ENCODE data around the gene C19orf38. TPM values are rescaled to one million over a fixed set of nuclear protein-coding genes. Genes with fewer than 3 reads are reported as not detected.

Gene C19orf38
- total and polyA plus RNA-seq, 4 donors, result 0.97 to 3.9 (median 1.5) TPM

GRCh38 chr19:10908380-10908960, 60.3 kb downstream of the C19orf38 start (continued):
- TF ChIP-seq NR2F2 (IDR thresholded peaks at IDR 0.05) (no peak), FOXA2 (IDR thresholded peaks at IDR 0.05) (no peak)

DNA sequence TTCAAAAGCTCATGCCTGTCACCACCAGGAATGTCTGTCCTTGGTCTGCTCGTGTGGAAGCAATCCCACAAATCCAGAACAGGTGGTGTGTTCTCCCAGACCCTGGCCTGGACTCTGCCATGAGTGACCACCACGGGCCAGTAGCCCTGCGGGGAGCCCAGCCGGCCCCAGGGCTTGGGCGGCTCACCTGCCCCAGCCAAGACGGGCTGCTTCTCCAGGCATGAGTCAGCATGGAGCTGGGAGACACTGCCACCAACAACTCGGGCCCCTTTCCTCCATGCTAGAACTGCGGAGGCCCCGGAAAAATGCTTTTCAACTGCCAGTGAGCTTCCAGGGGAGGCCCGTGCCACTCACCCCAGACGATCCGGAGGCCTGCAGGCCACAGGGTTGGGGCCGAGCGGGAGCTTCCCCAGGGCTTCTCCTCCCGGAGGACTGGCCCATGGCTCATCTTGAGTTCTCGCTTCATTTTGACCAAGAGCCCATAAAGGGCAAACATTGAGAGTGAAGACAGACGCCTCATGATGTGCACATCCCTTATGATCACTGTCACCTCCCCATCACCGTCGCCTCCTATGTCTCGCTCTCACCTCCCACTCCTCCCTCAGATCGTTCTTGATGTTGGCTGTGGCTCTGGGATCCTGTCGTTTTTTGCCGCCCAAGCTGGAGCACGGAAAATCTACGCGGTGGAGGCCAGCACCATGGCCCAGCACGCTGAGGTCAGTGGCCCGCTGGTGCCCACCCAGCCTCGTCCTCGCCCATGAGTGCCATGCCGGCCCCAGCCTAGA, 63.6 kb downstream of the C19orf38 start:
- 94% methylated on average over 31 of the region's 31 CpGs for WGBS
- Histone ChIP-seq H3K9ac (ENCODE audit: low read depth in 1 of 2, low read length in 2 of 2) (no peak overlapping the region), H3K36me3 (ENCODE audit: control insufficient read depth in 4 of 4, insufficient read depth in 3 of 4, low read depth in 1 of 4, low read length in 3 of 4) (peaks cover 0 to 39% (median 11%) of the 10 kb centered on the region in 4 donors), H3K27ac (ENCODE audit: low read depth in 1 of 2, low read length in 2 of 2) (no peak overlapping the region), H3K4me3 (ENCODE audit: low read depth in 1 of 3, low read length in 3 of 3) (no peak overlapping the region), H3K9me3 (ENCODE audit: control insufficient read depth in 4 of 4, low read length in 3 of 4) (no peaks in the 10 kb centered on the region), H3K27me3 (ENCODE audit: control insufficient read depth in 4 of 4, insufficient read depth in 4 of 4, low read length in 3 of 4) (no peaks in the 10 kb centered on the region), H3K4me1 (ENCODE audit: control insufficient read depth in 4 of 4, insufficient read depth in 4 of 4, low read length in 3 of 4) (no peaks in the 10 kb centered on the region)
- TF ChIP-seq YY1 (IDR thresholded peaks at IDR 0.05) (no peak), REST (IDR thresholded peaks at IDR 0.05) (no peak), FOXA1 (IDR thresholded peaks at IDR 0.05) (no peak), SP1 (IDR thresholded peaks at IDR 0.05) (no peak), HNF4G (IDR thresholded peaks at IDR 0.05) (no peak), RAD21 (IDR thresholded peaks at IDR 0.05) (no peak), NR2F2 (IDR thresholded peaks at IDR 0.05) (no peak), JUND (IDR thresholded peaks at IDR 0.05) (no peak), FOXA2 (IDR thresholded peaks at IDR 0.05) (no peak)
- TF ChIP-seq, protein P1, sequence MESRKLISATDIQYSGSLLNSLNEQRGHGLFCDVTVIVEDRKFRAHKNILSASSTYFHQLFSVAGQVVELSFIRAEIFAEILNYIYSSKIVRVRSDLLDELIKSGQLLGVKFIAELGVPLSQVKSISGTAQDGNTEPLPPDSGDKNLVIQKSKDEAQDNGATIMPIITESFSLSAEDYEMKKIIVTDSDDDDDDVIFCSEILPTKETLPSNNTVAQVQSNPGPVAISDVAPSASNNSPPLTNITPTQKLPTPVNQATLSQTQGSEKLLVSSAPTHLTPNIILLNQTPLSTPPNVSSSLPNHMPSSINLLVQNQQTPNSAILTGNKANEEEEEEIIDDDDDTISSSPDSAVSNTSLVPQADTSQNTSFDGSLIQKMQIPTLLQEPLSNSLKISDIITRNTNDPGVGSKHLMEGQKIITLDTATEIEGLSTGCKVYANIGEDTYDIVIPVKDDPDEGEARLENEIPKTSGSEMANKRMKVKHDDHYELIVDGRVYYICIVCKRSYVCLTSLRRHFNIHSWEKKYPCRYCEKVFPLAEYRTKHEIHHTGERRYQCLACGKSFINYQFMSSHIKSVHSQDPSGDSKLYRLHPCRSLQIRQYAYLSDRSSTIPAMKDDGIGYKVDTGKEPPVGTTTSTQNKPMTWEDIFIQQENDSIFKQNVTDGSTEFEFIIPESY (IDR thresholded peaks at IDR 0.05), result no peak
- TF ChIP-seq, protein P2, sequence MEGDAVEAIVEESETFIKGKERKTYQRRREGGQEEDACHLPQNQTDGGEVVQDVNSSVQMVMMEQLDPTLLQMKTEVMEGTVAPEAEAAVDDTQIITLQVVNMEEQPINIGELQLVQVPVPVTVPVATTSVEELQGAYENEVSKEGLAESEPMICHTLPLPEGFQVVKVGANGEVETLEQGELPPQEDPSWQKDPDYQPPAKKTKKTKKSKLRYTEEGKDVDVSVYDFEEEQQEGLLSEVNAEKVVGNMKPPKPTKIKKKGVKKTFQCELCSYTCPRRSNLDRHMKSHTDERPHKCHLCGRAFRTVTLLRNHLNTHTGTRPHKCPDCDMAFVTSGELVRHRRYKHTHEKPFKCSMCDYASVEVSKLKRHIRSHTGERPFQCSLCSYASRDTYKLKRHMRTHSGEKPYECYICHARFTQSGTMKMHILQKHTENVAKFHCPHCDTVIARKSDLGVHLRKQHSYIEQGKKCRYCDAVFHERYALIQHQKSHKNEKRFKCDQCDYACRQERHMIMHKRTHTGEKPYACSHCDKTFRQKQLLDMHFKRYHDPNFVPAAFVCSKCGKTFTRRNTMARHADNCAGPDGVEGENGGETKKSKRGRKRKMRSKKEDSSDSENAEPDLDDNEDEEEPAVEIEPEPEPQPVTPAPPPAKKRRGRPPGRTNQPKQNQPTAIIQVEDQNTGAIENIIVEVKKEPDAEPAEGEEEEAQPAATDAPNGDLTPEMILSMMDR (IDR thresholded peaks at IDR 0.05; ENCODE audit: low read depth, low read length, missing input control), result no peak
- no peak for DNase-seq (ENCODE audit: low spot score)

DNA sequence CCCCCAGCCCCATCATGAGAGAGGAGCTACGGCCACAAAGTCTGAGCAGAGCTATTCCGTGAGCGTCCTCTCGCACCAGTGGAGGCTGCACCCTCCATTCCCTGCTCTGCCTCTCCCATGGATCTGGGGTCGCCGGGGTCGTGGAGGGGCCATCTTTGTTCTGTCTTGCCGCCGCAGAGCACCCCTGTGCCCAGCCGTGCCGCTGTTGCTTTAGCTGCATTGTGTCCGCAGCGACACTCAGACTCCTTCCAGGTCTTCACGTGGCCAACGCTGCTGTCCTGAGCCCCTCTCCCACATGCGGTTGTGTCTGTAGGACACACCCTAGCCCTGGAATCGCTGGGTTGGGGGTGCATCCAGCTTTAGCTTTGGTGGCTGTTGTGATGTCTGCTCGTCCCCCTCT, 64.4 kb downstream of the C19orf38 start:
- Histone ChIP-seq H3K4me1 (ENCODE audit: control insufficient read depth in 4 of 4, insufficient read depth in 4 of 4, low read length in 3 of 4) (no peaks in the 10 kb centered on the region), H3K27ac (ENCODE audit: low read depth in 1 of 2, low read length in 2 of 2) (no peak overlapping the region), H3K4me3 (ENCODE audit: low read depth in 1 of 3, low read length in 3 of 3) (no peak overlapping the region), H3K36me3 (ENCODE audit: control insufficient read depth in 4 of 4, insufficient read depth in 3 of 4, low read depth in 1 of 4, low read length in 3 of 4) (peaks cover 0 to 37% (median 11%) of the 10 kb centered on the region in 4 donors), H3K9me3 (ENCODE audit: control insufficient read depth in 4 of 4, low read length in 3 of 4) (no peaks in the 10 kb centered on the region), H3K9ac (ENCODE audit: low read depth in 1 of 2, low read length in 2 of 2) (no peak overlapping the region), H3K27me3 (ENCODE audit: control insufficient read depth in 4 of 4, insufficient read depth in 4 of 4, low read length in 3 of 4) (no peaks in the 10 kb centered on the region)
- 94% methylated on average over 18 of the region's 18 CpGs for WGBS
- TF ChIP-seq TAF1 (conservative IDR thresholded peaks at IDR 0.05) (no peak), NR2F2 (IDR thresholded peaks at IDR 0.05) (no peak), JUND (IDR thresholded peaks at IDR 0.05) (no peak), RAD21 (IDR thresholded peaks at IDR 0.05) (no peak), EGR1 (IDR thresholded peaks at IDR 0.05; ENCODE audit: low read depth in 2 of 2) (no peak), GABPA (IDR thresholded peaks at IDR 0.05 in 1 of 2, conservative IDR thresholded peaks at IDR 0.05 in 1 of 2) (no peak), YY1 (IDR thresholded peaks at IDR 0.05) (no peak), SP1 (IDR thresholded peaks at IDR 0.05) (no peak), RXRA (IDR thresholded peaks at IDR 0.05) (no peak)
- TF ChIP-seq, protein P3, sequence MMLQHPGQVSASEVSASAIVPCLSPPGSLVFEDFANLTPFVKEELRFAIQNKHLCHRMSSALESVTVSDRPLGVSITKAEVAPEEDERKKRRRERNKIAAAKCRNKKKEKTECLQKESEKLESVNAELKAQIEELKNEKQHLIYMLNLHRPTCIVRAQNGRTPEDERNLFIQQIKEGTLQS (IDR thresholded peaks at IDR 0.05), result no peak
- TF ChIP-seq, protein P2 (IDR thresholded peaks at IDR 0.05; ENCODE audit: low read depth, low read length, missing input control), result no peak
- DNase-seq (ENCODE audit: low spot score), result no peak
